ENCODE results near the gene TMC8. TPM values are rescaled to one million over a fixed set of nuclear protein-coding genes. Genes with fewer than 3 reads are reported as not detected.

The TMC8 gene
- polyA plus RNA-seq, 1 experiment, result not detected

DNA sequence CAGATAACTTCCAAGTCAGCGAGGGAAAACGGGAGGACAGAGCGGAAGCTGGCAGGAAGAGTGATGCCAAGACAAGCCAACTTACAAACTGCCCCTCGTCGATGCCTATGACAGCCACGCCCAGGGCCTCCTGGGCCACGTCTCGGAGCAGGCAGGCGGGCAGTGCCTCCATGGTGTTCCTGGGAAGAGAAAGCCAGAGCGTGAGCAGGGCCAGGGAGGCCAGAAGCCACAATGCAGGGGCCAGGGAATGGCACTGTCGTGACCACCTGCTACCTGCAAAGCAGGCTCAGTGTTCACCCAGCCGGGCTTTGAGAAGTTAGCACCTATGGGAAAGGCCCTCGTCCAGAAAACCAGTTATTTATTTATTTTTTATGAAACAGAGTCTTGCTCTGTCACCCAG lies 51.9 kb downstream of the TMC8 start:
- CTCF ChIA-PET, result no interaction called here
- peaks cover 3% of the 10 kb centered on the region; the same call in 1 of the 2 replicates for H3K9me3 ChIP-seq (ENCODE audit: control insufficient read depth, insufficient read depth, low read length)
- no peak overlapping the region for H3K4me3 ChIP-seq (ENCODE audit: low read depth, low read length)
- TF ChIP-seq, protein P1, sequence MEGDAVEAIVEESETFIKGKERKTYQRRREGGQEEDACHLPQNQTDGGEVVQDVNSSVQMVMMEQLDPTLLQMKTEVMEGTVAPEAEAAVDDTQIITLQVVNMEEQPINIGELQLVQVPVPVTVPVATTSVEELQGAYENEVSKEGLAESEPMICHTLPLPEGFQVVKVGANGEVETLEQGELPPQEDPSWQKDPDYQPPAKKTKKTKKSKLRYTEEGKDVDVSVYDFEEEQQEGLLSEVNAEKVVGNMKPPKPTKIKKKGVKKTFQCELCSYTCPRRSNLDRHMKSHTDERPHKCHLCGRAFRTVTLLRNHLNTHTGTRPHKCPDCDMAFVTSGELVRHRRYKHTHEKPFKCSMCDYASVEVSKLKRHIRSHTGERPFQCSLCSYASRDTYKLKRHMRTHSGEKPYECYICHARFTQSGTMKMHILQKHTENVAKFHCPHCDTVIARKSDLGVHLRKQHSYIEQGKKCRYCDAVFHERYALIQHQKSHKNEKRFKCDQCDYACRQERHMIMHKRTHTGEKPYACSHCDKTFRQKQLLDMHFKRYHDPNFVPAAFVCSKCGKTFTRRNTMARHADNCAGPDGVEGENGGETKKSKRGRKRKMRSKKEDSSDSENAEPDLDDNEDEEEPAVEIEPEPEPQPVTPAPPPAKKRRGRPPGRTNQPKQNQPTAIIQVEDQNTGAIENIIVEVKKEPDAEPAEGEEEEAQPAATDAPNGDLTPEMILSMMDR (IDR thresholded peaks at IDR 0.05; ENCODE audit: low read depth, low read length), result no peak
- no peak for DNase-seq (ENCODE audit: low read depth, low spot score)
- H3K27ac ChIP-seq (ENCODE audit: low read depth, low read length), result no peak overlapping the region
- H3K27me3 ChIP-seq (ENCODE audit: control insufficient read depth, insufficient read depth, low read length), result no peaks in the 10 kb centered on the region
- POLR2A ChIA-PET, result interaction anchor here (0.7 kb wide), 1 partner anchor 44 kb away, joined by 7 read pairs; no protein-coding TSS in a partner anchor

DNA sequence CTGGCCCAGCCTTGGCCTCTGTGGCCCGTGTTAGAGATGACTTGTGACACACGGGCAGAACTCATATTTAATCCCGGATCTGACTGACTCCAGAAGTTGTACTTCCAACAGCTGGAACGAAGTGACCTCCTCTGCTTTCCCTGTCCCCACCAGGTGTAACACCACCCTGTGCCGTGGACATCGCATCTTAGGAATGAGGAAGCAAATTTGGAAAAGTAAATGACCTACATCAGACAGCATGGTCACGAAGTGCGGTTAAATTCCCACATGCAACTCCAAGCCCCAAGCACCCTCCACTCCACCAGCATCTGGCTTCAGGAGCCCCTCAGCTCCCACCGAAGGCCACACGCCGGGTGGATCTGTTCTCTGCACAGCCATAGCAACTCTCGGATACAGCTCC lies 53.3 kb downstream of the TMC8 start:
- H3K27me3 ChIP-seq (ENCODE audit: control insufficient read depth, insufficient read depth, low read length), result no peaks in the 10 kb centered on the region
- peaks cover 3% of the 10 kb centered on the region; the same call in 1 of the 2 replicates for H3K9me3 ChIP-seq (ENCODE audit: control insufficient read depth, insufficient read depth, low read length)
- TF ChIP-seq, protein P1 (IDR thresholded peaks at IDR 0.05; ENCODE audit: low read depth, low read length), result no peak
- H3K4me3 ChIP-seq (ENCODE audit: low read depth, low read length), result no peak overlapping the region
- ChIA-PET POLR2A (no interaction called here), CTCF (no interaction called here)
- H3K27ac ChIP-seq (ENCODE audit: low read depth, low read length), result no peak overlapping the region
- DNase-seq (ENCODE audit: low read depth, low spot score), result no peak

GRCh38 chr17:78184351-78184750 lies 53.8 kb downstream of the TMC8 start:
- CTCF ChIA-PET, result interaction anchor here (2.7 kb wide), 1 partner anchor 10 kb away, joined by 11 read pairs; no protein-coding TSS in a partner anchor
- Histone ChIP-seq H3K9me3 (ENCODE audit: control insufficient read depth, insufficient read depth, low read length) (peaks cover under 1% of the 10 kb centered on the region; the same call in 1 of the 2 replicates), H3K27me3 (ENCODE audit: control insufficient read depth, insufficient read depth, low read length) (no peaks in the 10 kb centered on the region), H3K4me3 (ENCODE audit: low read depth, low read length) (no peak overlapping the region), H3K27ac (ENCODE audit: low read depth, low read length) (no peak overlapping the region)
- TF ChIP-seq, protein P1 (IDR thresholded peaks at IDR 0.05; ENCODE audit: low read depth, low read length), result no peak
- DNase-seq (ENCODE audit: low read depth, low spot score), result no peak
- POLR2A ChIA-PET, result no interaction called here

GRCh38 chr17:78184868-78185267 lies 54.3 kb downstream of the TMC8 start:
- TF ChIP-seq, protein P1 (IDR thresholded peaks at IDR 0.05; ENCODE audit: low read depth, low read length), result no peak
- Histone ChIP-seq H3K4me3 (ENCODE audit: low read depth, low read length) (no peak overlapping the region), H3K27ac (ENCODE audit: low read depth, low read length) (no peak overlapping the region), H3K9me3 (ENCODE audit: control insufficient read depth, insufficient read depth, low read length) (no peaks in the 10 kb centered on the region), H3K27me3 (ENCODE audit: control insufficient read depth, insufficient read depth, low read length) (no peaks in the 10 kb centered on the region)
- ChIA-PET POLR2A (no interaction called here), CTCF (interaction anchor here (2.7 kb wide), 1 partner anchor 10 kb away, joined by 11 read pairs; no protein-coding TSS in a partner anchor)
- DNase-seq (ENCODE audit: low read depth, low spot score), result no peak

- Histone ChIP-seq H3K27ac (ENCODE audit: low read depth, low read length) (no peak overlapping the region), H3K27me3 (ENCODE audit: control insufficient read depth, insufficient read depth, low read length) (no peaks in the 10 kb centered on the region), H3K4me3 (ENCODE audit: low read depth, low read length) (peak overlapping the region; percentile 79), H3K9me3 (ENCODE audit: control insufficient read depth, insufficient read depth, low read length) (no peaks in the 10 kb centered on the region)
- POLR2A ChIA-PET, result interaction anchor here (0.7 to 1.5 kb wide), 4 partner anchors 12 to 44 kb away, joined by 3 to 4 read pairs (median 4); no protein-coding TSS in a partner anchor
- CTCF ChIA-PET, result interaction anchor here (0.5 to 2.9 kb wide), 32 partner anchors 8 to 765 kb away, joined by 3 to 31 read pairs (median 4); no protein-coding TSS in a partner anchor
- TF ChIP-seq, protein P1 (IDR thresholded peaks at IDR 0.05; ENCODE audit: low read depth, low read length), result no peak
- DNase-seq (ENCODE audit: low read depth, low spot score), result no peak
Measured at GRCh38 chr17:78185981-78186691, 55.6 kb downstream of the TMC8 start.

Measured in AG04450 (cell line).